AG09309 (cell line): ENCODE results near the gene KRTAP6-3.

Experiments
- DNase-seq: peaks from one replicate; pipeline ENCODE4 v3.0.0-alpha.2; 2010; ENCODE audit warnings: low read depth
- H3K4me3 ChIP-seq: 2 replicates; pipeline ENCODE4 v1.5.1; 2011; ENCODE audit warnings: mild to moderate bottlenecking, low read depth, low read length, moderate library complexity; ENCODE audit not compliant: control insufficient read depth
- CTCF ChIP-seq: IDR thresholded peaks from 2 replicates; pipeline ENCODE4 v1.5.1; 2011; ENCODE audit warnings: mild to moderate bottlenecking, low read depth, low read length, inconsistent platforms; ENCODE audit not compliant: insufficient read depth, control insufficient read depth; ENCODE audit errors: missing control alignments

The KRTAP6-3 gene

GRCh38 chr21:30620080-30620479 lies 27.8 kb downstream of the KRTAP6-3 start:
- H3K4me3 ChIP-seq: no peak overlapping the region
- no peak for DNase-seq
- no peak for TF ChIP-seq CTCF

- TF ChIP-seq CTCF: no peak
Measured at GRCh38 chr21:30620522-30620921, 28.3 kb downstream of the KRTAP6-3 start, which contains the start of gene KRTAP20-4. Gene KRTAP20-4 (plus strand): TSS chr21:30620627.

GRCh38 chr21:30623362-30623761 lies 31.1 kb downstream of the KRTAP6-3 start:
- no peak for TF ChIP-seq CTCF
- DNase-seq: no peak

More at GRCh38 chr21:30620522-30620921, 28.3 kb downstream of the KRTAP6-3 start, which contains the start of gene KRTAP20-4:
- no peak within 1 kb of the TSS for H3K4me3 ChIP-seq
- DNase-seq: no peak

GRCh38 chr21:30625449-30626165 lies 33.4 kb downstream of the KRTAP6-3 start:
- DNase-seq: no peak
- no peak overlapping the region for H3K4me3 ChIP-seq
- no peak for TF ChIP-seq CTCF

More at GRCh38 chr21:30623362-30623761, 31.1 kb downstream of the KRTAP6-3 start:
- no peak overlapping the region for H3K4me3 ChIP-seq

- TF ChIP-seq CTCF: no peak
- H3K4me3 ChIP-seq: no peak overlapping the region
- no peak for DNase-seq
Measured at GRCh38 chr21:30628109-30628508, 35.9 kb downstream of the KRTAP6-3 start.

- H3K4me3 ChIP-seq: no peak overlapping the region
- no peak for DNase-seq
- TF ChIP-seq CTCF: no peak
Measured at GRCh38 chr21:30629200-30629599, 37.0 kb downstream of the KRTAP6-3 start.
